Mesothelial cell of epicardium (in vitro differentiated cells): Measurements from ENCODE around the gene MARK3. TPM values are rescaled to one million over a fixed set of nuclear protein-coding genes. Genes with fewer than 3 reads are reported as not detected.

Experiments
- DNase-seq, 2 experiments: peaks; one replicate each; pipeline ENCODE4 v3.0.0; 2021; ENCODE audit warnings: low spot score in 2 of 2; ENCODE audit not compliant: unreplicated experiment in 2 of 2
- H3K27ac Mint-ChIP-seq: 2 replicates; pipeline ENCODE4 v1.8.0; 2021; ENCODE audit warnings: mixed read lengths
- H3K27me3 Mint-ChIP-seq: 2 replicates; pipeline ENCODE4 v1.8.0; 2021; ENCODE audit warnings: low read depth, mixed read lengths
- H3K36me3 Mint-ChIP-seq: 2 replicates; pipeline ENCODE4 v1.8.0; 2021; ENCODE audit warnings: mixed read lengths
- H3K4me1 Mint-ChIP-seq: 2 replicates; pipeline ENCODE4 v1.8.0; 2021; ENCODE audit warnings: mixed read lengths
- H3K4me3 Mint-ChIP-seq: 2 replicates; pipeline ENCODE4 v1.8.0; 2021; ENCODE audit warnings: mild to moderate bottlenecking, moderate library complexity, mixed read lengths
- H3K9me3 Mint-ChIP-seq: 2 replicates; pipeline ENCODE4 v1.8.0; 2021; ENCODE audit warnings: mixed read lengths
- total RNA-seq: library from RNA; stranded (reverse); gene quantifications from 3 replicates; pipeline ENCODE4 v1.2.1, GENCODE V29; 2021
- TF ChIP-seq, protein P1 (sequence below): fragments of 200-600 bp; sonication (generic); IDR thresholded peaks from one replicate; pipeline ENCODE4 v1.5.0; 2021; ENCODE audit warnings: antibody characterized with exemption; ENCODE audit not compliant: unreplicated experiment

Gene MARK3
- total RNA-seq, 1 donor from 2014 or later: 125 TPM

DNA sequence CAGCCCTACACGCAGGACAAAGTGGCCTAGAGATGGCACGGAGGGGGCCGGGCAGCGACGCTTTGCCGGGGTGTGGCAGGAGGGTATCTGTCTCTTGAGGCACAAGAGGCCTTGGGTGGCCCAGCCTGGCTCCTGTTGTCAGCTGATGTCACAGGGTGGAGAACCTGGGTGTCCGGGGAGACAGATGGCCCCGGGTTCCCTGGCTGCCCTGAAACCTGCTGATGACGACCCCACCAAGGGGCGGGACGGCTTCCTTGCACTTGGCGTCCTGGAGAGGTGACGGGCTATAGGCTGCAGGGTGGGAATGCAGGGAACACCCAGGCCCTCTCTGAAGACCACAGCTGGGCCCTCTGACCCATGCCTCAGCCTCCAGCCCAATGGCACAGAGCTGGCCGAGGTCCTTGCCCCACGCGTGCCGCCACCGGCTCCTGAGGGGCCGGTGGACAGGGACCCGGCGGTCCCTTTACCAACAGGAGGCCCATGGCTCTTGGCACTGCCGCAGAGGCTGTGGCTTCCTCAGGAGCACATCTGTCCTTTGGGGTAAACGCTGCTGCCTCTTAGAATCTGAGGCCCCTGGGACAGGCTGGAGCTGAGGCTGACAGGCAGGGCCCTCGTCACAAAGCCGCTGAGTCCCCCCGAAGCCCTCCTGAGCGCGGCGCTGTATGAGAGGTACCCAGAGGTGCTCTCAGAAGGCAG is 160.2 kb downstream of the MARK3 start:
- peaks cover 8% of the 10 kb centered on the region for H3K4me1 Mint-ChIP-seq
- no peaks in the 10 kb centered on the region for H3K36me3 Mint-ChIP-seq
- H3K9me3 Mint-ChIP-seq: no peaks in the 10 kb centered on the region
- no peak overlapping the region for H3K27ac Mint-ChIP-seq
- H3K27me3 Mint-ChIP-seq: peaks cover 4% of the 10 kb centered on the region
- TF ChIP-seq, protein P1, sequence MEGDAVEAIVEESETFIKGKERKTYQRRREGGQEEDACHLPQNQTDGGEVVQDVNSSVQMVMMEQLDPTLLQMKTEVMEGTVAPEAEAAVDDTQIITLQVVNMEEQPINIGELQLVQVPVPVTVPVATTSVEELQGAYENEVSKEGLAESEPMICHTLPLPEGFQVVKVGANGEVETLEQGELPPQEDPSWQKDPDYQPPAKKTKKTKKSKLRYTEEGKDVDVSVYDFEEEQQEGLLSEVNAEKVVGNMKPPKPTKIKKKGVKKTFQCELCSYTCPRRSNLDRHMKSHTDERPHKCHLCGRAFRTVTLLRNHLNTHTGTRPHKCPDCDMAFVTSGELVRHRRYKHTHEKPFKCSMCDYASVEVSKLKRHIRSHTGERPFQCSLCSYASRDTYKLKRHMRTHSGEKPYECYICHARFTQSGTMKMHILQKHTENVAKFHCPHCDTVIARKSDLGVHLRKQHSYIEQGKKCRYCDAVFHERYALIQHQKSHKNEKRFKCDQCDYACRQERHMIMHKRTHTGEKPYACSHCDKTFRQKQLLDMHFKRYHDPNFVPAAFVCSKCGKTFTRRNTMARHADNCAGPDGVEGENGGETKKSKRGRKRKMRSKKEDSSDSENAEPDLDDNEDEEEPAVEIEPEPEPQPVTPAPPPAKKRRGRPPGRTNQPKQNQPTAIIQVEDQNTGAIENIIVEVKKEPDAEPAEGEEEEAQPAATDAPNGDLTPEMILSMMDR: no peak
- no peak for DNase-seq
- no peak overlapping the region for H3K4me3 Mint-ChIP-seq

DNA sequence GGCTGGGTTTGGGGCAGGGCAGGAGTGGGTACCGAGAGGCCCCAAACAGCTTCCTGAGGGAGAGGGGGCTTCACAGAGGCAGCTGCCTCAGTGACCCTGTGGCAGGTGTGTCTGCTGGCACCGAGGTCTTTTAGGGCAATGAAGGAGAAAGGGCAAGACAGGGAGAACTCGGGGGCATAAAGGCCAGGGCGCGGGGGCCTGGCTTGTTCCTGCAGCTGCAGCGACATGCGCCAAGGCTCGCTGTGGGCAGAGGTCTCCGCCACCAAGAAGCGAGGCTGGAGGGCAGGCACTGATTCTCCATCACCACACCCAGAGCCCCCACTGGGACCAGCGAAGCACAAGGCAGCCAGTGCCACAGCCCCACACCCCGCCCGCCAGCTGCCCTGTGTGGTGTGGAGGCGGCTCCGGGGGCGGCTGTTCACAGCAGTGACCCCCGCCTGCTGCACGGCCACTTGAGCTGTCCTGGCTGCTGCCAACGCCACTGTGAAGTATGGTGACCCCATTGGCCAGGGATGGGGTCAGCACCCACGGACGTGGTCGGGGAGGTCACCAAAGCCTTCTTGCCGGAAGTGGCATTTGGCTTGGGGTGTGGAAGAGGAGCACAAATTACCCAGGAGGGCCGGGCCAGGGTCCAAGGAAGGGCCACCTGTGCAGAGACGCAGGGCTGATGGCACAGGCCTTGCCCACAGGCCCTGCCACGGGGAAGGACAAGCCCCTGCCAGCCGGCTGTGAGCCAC is 160.9 kb downstream of the MARK3 start:
- peaks cover 3% of the 10 kb centered on the region for H3K4me1 Mint-ChIP-seq
- DNase-seq: no peak
- no peak overlapping the region for H3K27ac Mint-ChIP-seq
- H3K27me3 Mint-ChIP-seq: no peaks in the 10 kb centered on the region
- TF ChIP-seq, protein P1: no peak
- no peak overlapping the region for H3K4me3 Mint-ChIP-seq
- H3K36me3 Mint-ChIP-seq: no peaks in the 10 kb centered on the region
- no peaks in the 10 kb centered on the region for H3K9me3 Mint-ChIP-seq

DNA sequence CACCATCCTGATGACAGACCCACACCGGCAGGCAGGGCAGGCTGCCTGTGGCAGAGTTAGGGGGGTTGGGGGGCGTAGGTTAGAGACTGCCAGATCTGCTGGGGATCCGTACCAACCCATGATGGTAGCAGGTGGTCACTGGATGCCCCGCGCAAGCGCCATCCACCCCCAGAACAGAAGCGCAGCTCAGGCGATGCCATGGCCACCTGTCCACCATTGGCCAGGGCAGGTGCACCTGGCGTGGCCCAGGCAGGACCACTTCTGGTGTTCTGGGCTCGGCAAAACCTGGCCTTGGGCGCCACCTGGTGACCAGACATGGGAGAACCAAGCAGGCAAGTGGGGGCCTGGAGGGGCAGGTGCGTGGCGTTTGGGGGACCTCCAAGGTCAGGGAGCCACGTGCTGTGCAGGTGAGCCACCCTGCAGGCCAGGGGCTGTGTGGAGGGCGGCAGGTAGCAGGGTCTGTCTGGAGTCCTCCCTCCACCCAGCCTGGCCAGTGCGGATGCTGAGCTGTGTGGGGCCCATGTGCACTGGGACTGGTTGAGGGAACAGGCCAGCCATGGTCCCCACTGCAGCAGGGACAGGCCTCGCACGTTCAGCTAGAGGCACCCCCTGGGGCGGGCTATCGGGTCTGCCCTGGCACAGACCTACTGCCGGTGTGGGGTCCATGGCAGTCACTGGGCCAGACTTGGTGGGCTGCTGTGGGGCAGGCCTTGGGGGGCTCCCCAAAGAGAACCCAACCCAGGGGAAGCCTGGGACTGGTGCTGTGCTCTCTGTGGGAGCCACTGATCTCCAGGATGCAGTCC is 161.6 kb downstream of the MARK3 start:
- no peaks in the 10 kb centered on the region for H3K27me3 Mint-ChIP-seq
- H3K4me1 Mint-ChIP-seq: peaks cover 2% of the 10 kb centered on the region
- no peak overlapping the region for H3K27ac Mint-ChIP-seq
- H3K9me3 Mint-ChIP-seq: no peaks in the 10 kb centered on the region
- peak in 1 of 2 experiments; percentile 84 for DNase-seq
- TF ChIP-seq, protein P1: peak; percentile 90
- no peak overlapping the region for H3K4me3 Mint-ChIP-seq
- H3K36me3 Mint-ChIP-seq: no peaks in the 10 kb centered on the region

DNA sequence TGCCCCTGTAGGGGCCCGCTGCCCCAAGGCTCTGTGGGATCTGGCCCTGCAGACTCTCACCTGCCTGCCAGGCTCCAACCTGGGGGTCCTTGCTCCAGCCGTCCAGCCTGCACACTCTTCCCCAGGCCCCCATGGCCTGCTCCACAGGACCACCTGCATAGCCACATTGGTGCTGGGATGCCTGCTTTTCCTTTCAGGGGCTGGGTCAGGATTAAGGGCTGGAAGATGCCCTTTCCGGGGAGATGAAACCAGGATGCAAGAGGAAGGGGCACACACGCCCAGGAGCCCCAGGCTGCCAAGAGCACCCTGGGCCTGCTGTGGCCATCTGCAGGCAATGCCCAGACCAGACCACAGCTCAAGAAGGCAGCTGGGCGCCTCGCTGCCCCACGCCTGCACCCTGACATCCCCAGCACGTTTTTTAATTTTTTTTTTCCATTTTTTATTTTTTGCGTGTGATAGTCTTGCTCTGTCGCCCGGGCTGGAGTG is 162.3 kb downstream of the MARK3 start:
- H3K4me3 Mint-ChIP-seq: no peak overlapping the region
- H3K36me3 Mint-ChIP-seq: no peaks in the 10 kb centered on the region
- no peak for DNase-seq
- TF ChIP-seq, protein P1: no peak
- H3K27me3 Mint-ChIP-seq: no peaks in the 10 kb centered on the region
- H3K4me1 Mint-ChIP-seq: no peaks in the 10 kb centered on the region
- no peak overlapping the region for H3K27ac Mint-ChIP-seq
- no peaks in the 10 kb centered on the region for H3K9me3 Mint-ChIP-seq

DNA sequence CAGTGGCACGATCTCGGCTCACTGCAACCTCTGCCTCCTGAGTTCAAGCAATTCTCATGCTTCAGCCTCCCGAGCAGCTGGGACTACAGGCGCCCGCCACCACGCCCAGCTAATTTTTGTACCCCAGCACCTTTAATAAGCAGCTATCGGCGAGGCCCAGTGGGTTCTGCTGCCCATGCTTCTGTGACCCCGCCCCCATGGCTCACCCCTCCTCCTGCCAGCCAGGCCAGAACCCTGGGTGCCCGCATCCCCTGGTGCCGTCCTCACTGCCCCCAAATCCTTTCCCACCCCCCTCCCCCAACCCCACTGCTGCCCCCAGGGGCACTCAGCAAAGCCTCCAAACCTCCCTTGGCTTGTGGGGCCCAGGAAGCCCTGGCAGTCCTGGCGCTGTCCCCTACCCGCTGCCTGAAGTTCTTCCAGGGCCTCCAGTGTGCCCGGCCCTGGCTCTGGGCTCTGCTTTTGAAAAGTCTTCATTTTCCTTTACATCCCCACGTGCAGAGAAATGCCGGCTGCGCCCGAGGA is 162.8 kb downstream of the MARK3 start:
- no peaks in the 10 kb centered on the region for H3K9me3 Mint-ChIP-seq
- no peak overlapping the region for H3K27ac Mint-ChIP-seq
- no peak for DNase-seq
- H3K36me3 Mint-ChIP-seq: peaks cover 2% of the 10 kb centered on the region
- no peaks in the 10 kb centered on the region for H3K4me1 Mint-ChIP-seq
- H3K4me3 Mint-ChIP-seq: no peak overlapping the region
- TF ChIP-seq, protein P1: no peak
- no peaks in the 10 kb centered on the region for H3K27me3 Mint-ChIP-seq
